Embryonic facial prominence (tissue), 1 donor: ENCODE data around the gene DPY30.
A peak's percentile ranks its signal among the peaks of the same experiment; 100 is the strongest.
"Not testable (repeated sequence)": the region's sequence is repeated elsewhere in the genome, so short reads cannot be mapped to it uniquely, and the experiment has no call there.

ENCODE experiments used
- DNase-seq: peaks from one replicate; pipeline ENCODE4 v3.0.0-alpha.2; 2016; ENCODE audit errors: extremely low spot score

DPY30 gene

GRCh38 chr2:32039447-32040219 is at the start of gene DPY30:
Gene DPY30 (minus strand): TSS chr2:32039805. CDS start chr2:32039456, 349 bp downstream.
- peak; percentile 89 for DNase-seq

DNA sequence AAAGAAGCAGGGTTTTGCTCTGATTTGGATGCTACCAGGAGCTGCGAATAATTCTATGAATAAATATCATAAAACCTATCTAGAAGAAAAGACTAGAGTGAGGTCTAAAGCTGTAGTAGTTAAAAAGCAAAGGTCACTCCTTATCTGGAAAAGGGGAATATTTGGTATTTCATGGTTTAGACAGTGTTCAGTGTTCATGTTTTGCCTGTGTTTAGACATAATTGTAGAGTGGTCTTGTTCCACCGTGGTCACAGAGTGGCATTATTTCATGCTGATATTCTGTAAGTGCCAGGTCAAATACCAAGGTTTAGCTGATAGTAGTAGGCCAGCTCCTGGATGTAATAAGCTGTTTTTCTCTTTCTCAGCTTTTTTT is 34.5 kb upstream of the DPY30 start:
- no peak for DNase-seq

DNA sequence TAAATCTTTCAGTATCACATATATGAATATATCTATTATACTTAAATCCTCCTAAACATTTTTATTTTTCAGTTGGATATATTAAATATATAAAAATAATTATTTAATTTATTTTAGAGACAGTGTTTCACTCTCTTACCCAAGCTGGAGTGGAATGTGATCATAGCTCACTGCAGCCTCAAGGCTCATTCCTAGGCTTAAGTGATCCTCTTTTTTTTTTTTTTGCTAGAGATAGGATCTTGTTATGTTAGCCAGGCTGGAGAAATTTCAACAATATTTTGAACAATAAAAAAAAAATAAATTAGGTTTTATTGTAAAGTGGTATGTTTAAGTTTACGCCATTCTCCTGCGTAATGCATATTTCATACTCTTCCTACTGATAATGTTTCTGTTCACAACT is 27.9 kb upstream of the DPY30 start:
- no peak for DNase-seq

DNA sequence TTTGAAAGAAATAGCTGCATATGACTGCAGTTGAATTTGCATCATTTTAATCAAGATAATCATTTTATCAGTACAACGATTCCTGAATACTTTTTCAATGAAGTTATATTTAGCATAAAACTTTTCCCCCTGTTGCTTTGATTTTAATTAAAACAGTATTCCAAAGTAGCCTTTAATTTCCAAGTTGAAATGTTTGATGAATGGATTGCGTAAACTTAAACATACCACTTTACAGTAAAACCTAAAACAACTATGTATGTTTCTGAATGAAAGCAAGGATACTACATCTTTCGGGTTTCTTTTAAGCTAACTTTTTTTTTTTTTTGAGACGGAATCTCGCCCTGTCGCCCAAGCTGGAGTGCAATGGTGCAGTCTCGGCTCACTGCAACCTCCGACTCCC is 25.1 kb upstream of the DPY30 start:
- no peak for DNase-seq

- peak; percentile 10 for DNase-seq
These were observed 24.5 kb upstream of the DPY30 start for GRCh38 chr2:32064021-32064601.

- peak; percentile 98 for DNase-seq
These were observed 23.9 kb upstream of the DPY30 start, which contains the start of gene SPAST for GRCh38 chr2:32063310-32064020. Gene SPAST (plus strand): TSS chr2:32063556. CDS start chr2:32063832, 276 bp downstream.

GRCh38 chr2:32061973-32062861 is 22.6 kb upstream of the DPY30 start:
- DNase-seq = no peak

DNA sequence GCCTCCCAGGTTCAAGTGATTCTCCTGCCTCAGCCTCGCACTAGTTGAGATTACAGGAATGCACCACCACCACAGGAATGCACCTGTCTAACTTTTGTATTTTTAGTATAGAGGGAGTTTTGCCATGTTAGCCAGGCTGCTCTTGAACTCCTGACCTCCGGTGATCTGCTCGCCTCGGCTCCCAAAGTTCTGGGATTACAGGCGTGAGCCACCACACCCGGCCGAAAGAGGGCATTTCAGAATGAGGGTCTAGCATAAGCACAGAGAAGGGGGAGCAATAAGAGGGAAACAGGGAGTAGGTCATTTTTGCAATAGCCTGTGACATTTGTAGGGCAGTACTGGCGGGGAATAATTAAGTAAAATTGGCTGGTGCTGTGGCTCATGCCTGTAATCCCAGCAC is 21.8 kb upstream of the DPY30 start:
- no peak for DNase-seq

DNA sequence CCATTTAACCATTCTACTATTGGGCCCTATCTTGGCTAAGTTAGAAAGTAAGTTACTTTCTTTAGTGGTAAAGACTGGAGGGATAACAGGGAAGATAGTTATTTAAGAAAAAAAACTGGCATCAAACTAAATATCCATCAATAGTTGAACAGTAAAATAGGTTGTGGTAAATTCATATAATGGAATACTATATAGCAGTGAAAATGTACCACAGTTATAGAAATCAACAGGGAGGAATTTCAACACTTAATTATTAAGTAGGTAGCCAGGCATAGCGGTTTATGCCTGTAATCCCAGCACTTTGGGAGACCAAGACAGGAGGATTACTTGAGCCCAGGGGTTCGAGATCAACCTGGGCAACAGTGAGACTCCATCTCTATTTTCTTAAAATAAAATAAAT is 20.7 kb upstream of the DPY30 start:
- no peak for DNase-seq

DNA sequence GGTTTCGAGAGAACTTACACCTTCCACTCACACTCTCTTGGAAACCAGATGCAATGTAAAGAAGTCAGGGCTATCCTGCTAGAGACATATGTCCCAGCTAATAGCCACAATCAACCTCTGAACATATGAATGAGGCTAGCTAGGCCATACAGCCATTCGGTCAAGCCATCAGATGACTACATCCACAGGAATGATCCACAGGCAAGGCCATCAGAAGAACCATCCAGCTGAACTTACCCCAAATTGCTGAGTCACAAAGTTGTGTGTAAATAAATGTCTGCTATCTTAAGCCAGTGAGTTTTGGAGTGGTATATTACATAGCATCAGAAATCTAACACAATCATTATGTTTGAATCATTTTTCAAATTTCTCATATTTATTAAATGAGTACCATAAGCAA is 18.5 kb upstream of the DPY30 start:
- no peak for DNase-seq

GRCh38 chr2:32054583-32054982 is 15.0 kb upstream of the DPY30 start:
- DNase-seq = not testable (repeated sequence)

GRCh38 chr2:32051836-32052439 is 12.3 kb upstream of the DPY30 start:
- DNase-seq = no peak

DNA sequence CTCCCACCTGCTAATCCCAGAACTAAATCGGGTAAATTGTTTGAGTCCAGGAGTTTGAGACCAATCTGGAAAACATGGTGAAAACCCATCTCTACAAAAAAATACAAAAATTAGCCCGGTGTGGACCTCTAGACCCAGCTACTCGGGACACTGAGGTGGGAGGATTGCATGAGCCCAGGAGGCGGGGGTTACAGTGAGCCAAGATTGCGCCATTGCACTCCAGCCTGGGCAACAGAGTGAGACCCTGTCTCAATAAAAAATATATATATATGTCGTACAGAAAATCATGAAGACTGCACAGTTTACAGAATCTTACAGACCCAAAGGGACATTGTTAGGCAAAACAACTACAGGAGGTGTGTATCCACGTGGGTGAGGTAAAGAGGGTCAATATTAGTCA is 4.0 kb upstream of the DPY30 start:
- DNase-seq = no peak

DNA sequence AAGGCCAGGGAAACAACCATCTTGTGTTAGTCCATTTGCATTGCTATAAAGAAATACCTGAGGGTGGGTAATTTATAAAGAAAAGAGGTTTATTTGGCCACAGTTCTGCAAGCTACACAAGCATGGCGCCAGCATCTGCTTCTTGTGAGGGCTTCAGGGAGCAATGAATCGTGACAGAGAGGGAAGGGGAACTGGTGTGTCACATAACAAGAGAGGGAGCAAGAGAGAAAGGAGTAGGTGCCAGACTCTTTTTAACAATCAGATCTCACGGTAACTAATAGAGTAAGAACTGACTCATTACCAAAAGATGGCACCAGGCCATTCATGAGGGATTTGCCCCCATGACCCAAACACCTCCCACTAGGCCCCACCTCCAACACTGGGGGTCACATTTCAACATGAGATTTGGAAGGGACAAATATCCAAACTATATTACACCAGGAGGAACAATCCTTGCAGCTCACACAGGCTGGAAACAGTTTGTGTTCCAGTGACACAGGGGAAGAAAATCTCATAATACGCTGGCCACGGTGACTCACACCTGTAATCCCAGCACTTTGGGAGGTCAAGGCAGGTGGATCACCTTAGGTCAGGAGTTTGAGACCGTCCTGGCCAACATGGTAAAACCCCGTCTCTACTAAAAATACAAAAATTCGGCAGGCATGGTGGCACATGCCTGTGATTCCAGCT is 5.3 kb downstream of the DPY30 start:
- DNase-seq = not testable (repeated sequence)

- DNase-seq = not testable (repeated sequence)
These were observed 20.7 kb downstream of the DPY30 start for GRCh38 chr2:32018789-32019482.

- DNase-seq = no peak
These were observed 26.7 kb downstream of the DPY30 start for GRCh38 chr2:32012872-32013271.

DNA sequence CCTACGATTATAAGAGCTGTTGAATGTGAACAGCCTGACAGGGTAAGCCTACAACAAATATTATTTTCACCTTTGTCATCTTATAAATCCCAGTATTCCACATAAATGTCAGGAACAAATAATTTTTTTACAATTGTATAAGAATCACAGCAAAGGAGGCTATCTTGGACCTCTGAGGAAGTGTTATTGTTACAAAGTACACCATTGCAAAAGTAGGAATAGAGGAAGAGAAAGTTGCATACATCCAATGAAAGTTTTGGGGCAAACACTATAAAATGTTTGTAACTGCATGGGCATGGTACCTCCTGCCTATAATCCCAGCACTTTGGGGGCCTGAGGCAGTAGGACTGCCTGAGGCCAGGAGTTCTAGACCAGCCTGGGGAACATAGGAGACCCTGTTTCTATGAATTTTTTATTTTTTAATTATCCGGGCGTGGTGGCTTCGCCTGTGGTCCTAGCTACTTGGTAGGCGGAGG is 28.1 kb downstream of the DPY30 start:
- DNase-seq = no peak

DNA sequence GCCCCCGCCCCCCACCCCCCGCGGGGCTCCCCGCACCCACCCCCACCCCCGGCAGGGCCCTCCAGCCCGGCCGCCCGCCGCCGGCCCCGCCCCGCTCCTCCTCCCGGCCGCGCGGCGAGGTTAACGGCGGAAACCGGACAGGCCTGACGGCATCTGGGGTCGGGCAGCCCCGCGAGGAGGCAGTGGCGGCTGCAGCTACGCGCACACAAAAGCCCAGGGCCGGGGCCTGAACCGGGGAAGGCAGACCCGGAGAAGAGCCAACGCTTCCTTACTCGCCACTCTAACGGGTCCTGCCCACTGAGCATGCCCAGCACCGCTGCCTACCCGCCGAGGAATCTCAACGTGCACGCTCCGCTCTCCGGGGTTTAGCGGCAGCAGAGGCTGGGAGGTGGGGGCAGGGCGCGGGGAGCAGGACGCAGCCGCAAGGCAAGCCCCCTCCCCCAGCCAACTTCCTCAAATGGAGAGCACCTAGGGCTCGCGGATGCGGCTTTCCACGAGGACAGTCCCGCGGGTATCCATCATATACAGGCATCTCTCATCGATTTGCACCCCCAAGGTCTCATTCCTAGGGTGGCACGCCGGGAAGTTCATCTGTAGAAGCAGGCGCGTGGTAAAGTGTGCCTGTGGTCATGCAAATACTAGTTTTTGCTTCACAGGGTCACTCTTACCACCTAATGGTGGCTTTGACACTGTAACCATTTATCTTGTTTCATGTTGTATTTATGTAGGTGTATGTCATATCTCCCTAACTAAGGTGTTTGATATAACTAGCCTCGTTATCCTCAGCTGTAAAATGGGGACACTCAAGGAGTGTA is 28.7 kb downstream of the DPY30 start, which contains the start of gene MEMO1:
MEMO1 (minus strand) TSS at position 339 of the 815 bp plus-strand sequence. CDS start 761 bp downstream, outside the sequence.
- peak; percentile 88 for DNase-seq

DNA sequence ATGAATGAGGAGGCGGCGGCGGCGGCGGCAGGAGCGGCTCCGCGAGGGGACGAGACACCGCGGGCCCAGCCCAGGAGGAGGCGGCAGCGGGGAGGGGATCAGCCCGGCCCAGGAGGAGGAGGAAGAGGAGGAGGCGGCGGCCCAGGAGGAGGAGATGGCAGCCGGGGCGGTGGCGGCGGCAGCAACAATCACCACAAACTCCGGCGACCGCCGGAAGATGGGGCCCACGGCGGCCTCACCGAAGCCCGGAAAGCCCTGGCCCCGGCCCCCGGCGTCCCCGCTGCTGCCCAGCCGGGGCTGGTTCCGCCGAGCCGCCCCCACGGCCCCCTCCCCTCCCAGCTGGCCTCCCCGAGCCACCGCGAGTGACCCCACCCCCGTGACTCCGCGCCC is 29.3 kb downstream of the DPY30 start:
- not testable (repeated sequence) for DNase-seq
